HG03460 (cell line): ENCODE results near the gene MTERF1.
"Not testable (repeated sequence)": the region's sequence is repeated elsewhere in the genome, so short reads cannot be mapped to it uniquely, and the experiment has no call there.

ENCODE experiments used
- ATAC-seq: cut with Tn5 transposase; IDR thresholded peaks from one replicate; pipeline ENCODE4 v1.9.1; 2021; ENCODE audit not compliant: unreplicated experiment

The MTERF1 gene, protein sequence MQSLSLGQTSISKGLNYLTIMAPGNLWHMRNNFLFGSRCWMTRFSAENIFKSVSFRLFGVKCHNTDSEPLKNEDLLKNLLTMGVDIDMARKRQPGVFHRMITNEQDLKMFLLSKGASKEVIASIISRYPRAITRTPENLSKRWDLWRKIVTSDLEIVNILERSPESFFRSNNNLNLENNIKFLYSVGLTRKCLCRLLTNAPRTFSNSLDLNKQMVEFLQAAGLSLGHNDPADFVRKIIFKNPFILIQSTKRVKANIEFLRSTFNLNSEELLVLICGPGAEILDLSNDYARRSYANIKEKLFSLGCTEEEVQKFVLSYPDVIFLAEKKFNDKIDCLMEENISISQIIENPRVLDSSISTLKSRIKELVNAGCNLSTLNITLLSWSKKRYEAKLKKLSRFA

GRCh38 chr7:91880413-91881241, at the start of gene MTERF1:
Gene MTERF1, minus strand, starts transcription at chr7:91880702. Its CDS starts 619 bp downstream, at chr7:91880083.
- ATAC-seq, result peak; percentile 99

DNA sequence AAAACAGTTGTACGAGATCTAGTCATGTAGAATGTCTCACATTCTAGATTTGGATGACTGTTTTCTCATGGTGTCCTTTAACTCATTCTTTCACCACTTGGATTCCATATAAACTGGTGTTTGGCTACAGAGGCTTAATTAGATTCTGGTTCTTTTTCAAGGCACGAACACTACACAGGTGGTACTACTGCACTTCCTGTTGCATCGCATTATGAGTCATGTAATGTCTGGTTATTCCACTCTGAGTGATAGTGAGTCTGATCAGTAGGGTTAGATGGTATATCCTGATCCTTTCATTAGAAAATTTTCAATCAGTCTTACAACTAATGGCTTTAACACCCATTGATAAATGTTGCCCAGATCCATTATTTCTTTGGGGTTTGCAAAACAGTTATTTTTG, 49.0 kb upstream of the MTERF1 start:
- peak; percentile 56 for ATAC-seq

DNA sequence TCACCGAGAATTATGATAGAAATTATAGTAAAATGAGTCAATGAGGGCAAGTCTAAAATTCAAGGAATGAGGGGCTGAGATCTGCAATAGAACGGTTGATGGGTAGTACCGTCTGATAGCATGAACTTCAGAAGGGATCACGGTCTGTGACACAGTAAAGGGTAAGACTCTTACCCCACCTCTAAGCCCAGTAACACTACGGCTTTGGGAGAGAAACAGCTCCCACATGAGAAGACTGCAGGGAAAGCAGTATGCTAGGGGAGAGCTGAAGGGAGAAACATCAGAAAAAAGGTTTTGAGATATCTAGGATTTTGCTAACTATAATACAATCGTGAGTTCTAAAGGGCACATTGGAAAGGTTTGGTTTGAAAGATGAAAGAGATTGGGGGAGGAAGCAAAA, 47.4 kb upstream of the MTERF1 start:
- ATAC-seq, result no peak

DNA sequence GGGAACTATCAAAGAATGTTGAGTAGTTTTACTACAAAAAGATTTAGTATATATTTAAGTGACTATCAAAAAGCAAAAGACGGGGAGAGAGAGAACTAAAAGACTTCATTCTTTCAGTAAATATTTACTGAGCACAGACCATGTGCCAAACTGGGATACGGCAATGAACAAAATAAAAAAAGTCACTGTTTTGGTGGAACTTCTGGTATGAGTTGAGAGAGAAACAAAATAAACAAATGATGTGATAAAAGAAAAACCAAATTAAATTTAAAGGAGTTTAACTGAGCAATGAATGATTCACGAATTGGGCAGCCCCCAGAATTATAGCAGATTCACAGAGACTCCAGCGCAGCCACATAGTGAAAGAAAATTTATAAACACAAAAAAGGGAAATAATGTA, 42.4 kb upstream of the MTERF1 start:
- no peak for ATAC-seq

- ATAC-seq, result no peak
Observed at GRCh38 chr7:91918356-91918755, 37.9 kb upstream of the MTERF1 start.

GRCh38 chr7:91916051-91916440, 35.5 kb upstream of the MTERF1 start:
- no peak for ATAC-seq

DNA sequence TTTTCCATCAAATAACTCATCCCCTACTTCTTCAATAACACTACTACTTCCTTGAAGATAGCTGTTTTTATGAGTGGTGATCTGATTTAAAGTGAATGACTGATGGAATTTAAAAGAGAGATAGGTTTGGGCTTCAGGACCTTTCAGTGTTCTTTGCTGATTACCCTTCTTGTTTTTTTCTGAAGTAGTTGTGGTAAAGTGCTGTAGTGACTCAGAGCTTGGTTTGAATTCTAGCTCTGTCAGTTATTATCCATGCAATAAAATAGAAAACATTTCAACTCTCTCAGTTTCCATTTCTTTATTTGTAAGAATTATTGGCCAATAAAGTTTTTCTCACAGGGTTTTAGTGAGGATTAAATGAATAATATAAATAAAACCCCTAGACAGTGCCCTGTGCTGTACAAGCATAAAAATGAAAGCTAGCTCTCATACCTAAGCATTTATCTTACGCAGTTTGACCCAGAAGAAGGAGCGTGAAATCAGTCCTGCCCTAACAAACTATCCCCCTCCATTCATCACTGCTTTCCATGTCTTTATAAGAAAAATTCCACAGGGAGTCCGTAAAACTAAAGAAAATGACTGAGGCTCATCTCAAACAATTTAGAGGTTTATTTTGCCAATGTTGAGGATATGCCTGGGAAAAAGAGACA, 35.0 kb upstream of the MTERF1 start:
- ATAC-seq, result no peak

DNA sequence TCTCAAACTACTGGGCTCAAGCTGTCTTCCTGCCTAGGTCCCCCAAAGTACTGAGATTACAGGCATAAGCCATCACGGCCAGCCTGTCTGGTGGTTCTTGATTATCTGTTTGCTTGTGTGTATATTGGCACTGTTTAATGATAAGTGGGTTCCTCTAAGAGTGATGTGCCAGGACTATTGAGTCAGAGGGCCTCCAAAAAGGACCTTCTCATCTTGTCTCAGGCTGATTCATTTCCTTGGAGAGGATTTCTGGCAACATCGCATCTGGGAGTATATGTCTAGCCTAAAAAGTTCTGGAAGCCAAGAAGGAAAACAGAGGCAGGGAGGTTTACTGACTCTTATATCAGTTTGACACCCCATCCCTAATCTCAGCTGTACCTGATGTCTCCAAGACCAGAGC, 33.1 kb upstream of the MTERF1 start:
- no peak for ATAC-seq

DNA sequence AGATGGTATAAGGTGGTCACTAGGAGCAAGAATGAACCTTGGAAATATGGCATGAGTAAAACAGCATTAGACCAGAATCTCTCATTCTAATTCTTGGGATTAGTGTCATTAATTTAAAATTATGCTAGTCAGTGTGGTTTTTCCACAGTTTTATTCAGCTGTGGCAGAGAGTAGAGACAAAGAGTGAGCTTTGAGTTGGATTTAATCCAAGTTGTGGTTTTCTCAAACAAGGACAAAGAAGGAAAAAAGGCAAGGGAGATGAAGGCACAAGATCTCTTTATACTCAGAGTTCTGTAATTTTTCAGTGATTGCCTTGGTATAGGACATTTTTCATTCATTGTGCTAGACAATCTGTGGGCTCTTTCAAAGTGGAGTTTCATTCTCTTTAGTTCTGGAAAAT, 32.0 kb upstream of the MTERF1 start:
- no peak for ATAC-seq

DNA sequence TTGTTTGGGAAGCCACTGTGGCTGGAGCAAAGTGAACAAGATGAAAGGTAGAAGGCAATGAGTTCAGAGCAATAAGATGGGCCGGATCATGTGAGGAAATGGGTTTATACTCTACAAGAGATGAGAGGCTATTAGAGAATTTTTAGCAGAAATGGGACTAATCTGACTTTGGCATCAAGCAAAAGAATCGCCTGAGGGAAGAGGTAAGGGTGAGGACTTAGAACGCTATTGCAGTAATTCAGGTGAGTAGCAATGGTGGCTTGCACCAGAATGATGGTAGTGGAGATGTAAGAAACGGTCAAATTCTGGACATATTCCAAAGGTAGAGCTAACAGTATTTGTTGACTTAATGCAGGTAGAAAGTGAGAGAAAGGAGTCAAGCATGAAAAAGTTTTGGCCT, 30.6 kb upstream of the MTERF1 start:
- ATAC-seq, result no peak

GRCh38 chr7:91910171-91910570, 29.7 kb upstream of the MTERF1 start:
- no peak for ATAC-seq

DNA sequence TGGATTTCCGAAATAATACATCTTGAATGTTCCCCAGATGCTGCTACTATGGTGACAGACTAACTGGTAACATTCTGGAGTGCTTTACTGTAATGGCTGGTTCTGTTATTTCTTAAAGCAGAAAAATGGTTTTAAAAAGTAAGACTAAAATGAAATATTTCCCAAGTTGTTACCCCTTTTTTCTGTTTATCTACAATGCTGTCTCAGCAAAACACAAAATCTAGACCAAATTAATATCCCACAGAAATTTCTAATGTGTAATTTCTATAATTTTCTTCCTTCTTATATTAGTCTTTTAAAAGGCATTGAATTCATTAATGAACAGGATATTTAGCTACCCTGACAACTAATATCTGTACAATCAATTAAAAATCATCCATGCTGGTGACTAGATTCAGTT, 19.1 kb upstream of the MTERF1 start:
- ATAC-seq, result no peak

GRCh38 chr7:91898240-91898992, 17.9 kb upstream of the MTERF1 start:
- no peak for ATAC-seq

DNA sequence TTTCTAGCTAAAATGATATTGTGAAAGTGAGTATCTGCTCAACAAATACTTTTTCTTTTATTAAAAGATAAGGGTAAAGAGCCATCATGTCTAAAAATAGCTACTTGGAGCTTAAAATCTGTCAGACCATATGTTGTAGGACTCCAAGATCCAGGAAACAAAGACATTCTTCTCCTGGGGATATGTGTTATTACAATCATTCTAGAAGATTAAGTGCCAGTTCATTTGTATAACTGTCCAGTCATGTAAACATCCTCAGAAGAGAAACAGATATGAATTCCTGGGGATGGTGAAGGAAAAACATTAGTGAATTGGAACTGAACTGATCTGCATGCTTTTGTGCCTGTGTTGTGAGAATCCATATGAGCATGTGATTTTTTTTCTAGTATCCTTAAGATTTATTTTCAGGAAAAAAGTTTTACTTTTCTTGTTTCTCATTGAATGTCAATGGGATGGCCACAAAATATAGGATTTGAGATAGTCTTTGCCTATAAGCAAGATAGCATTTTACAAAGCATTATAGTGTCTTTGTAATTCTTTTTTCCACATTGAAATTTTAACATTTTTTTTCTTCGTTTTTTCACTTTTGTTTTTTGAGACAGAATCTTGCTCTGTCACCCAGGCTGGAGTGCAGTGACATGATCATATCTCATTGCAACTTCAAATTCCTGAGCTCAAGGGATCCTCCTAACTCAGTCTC, 14.4 kb upstream of the MTERF1 start:
- ATAC-seq, result no peak

DNA sequence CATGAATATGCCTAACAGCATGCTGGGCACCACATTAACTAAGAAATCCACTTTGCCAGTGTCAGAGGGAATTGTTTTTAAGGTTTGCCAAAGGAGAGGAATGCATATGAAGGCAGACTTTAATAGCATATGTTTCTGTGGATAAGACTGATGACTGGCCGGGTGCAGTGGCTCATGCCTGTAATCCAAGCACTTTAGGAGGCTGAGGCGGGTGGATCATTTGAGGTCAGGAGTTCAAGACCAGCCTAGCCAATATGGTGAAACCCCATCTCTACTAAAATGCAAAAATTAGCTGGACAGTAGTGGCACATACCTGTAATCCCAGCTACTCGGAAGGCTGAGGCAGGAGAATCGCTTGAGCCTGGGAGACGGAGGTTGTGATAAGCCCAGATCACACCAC, 13.2 kb upstream of the MTERF1 start:
- not testable (repeated sequence) for ATAC-seq

DNA sequence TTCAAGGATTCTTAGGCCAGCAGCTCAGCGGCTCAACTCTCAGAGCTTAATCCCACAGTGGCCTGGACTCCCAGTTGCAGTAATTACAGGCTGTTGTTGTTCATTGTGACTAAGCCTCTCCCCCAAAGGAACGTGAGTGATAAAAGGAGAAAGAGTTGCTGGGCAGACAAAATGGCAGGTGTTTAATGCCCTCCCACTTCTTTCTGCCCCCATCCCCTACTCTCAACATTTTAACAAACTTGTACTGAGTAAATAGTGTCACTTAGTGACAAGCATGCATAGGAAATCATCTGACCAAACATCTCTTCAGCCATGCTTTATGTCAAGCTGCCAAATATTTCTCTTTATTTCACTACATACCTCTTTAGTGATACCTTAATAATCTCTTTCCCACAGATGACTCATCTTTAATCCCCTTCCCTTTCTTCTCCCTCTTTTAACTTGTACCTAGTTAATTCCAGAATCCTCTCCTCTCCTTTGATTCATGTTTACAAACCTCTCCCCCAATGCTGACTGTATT, 12.4 kb upstream of the MTERF1 start:
- ATAC-seq, result no peak

DNA sequence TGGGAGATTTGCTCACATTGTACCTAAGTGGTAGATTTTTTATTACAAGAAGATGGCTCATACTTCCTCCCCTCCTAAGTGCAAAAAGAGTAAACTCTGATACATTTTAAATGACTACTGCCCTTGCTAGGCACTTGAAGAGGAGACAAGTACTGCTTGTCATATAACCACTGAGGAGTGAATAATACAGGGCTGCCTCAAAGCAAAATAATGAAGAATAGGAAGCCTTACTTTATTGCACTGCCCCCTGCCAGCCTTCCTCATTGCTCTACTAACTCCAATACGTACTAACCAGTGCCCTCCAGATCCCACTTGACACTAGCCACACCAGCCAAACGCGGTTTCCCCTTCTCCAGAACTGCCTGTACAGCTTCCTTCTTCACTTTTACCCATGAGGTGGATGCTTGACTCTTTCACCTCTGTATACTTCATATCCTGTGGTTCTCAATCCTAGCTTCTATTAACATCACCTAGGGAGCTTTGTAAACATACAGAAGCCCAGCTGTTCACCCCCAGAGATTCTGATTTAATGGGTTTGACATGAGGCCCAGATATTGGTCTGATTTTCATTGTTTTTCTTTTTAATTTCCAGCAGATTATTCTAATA, 11.7 kb upstream of the MTERF1 start:
- ATAC-seq, result no peak

DNA sequence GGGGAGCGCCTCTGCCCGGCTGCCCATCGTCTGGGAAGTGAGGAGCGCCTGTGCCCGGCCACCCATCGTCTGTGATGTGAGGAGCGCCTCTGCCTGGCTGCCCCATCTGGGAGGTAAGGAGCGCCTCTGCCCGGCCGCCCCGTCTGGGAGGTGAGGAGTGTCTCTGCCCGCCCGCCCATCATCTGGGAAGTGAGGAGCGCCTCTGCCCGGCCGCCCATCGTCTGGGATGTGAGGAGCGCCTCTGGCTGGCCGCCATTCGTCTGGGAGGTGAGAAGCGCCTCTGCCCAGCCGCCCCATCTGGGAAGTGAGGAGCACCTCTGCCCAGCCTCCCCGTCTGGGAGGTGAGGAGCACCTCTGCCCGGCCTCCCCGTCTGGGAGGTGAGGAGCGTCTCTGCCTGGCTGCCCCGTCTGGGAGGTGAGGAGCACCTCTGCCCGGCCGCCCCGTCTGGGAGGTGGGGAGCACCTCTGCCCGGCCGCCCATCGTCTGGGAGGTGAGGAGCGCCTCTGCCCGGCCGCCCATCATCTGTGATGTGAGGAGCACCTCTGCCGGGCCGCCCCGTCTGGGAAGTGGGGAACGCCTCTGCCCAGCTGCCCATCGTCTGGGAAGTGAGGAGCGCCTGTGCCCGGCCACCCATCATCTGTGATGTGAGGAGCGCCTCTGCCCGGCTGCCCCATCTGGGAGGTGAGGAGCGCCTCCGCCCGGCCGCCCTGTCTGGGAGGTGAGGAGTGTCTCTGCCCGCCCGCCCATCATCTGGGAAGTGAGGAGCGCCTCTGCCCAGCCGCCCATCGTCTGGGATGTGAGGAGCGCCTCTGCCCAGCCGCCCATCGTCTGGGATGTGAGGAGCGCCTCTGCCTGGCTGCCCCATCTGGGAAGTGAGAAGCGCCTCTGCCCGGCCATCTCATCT, 8.0 kb upstream of the MTERF1 start:
- not testable (repeated sequence) for ATAC-seq
